ENCODE results near the gene AAK1.
"Not testable (repeated sequence)": the region's sequence is repeated elsewhere in the genome, so short reads cannot be mapped to it uniquely, and the experiment has no call there.

AAK1 gene

DNA sequence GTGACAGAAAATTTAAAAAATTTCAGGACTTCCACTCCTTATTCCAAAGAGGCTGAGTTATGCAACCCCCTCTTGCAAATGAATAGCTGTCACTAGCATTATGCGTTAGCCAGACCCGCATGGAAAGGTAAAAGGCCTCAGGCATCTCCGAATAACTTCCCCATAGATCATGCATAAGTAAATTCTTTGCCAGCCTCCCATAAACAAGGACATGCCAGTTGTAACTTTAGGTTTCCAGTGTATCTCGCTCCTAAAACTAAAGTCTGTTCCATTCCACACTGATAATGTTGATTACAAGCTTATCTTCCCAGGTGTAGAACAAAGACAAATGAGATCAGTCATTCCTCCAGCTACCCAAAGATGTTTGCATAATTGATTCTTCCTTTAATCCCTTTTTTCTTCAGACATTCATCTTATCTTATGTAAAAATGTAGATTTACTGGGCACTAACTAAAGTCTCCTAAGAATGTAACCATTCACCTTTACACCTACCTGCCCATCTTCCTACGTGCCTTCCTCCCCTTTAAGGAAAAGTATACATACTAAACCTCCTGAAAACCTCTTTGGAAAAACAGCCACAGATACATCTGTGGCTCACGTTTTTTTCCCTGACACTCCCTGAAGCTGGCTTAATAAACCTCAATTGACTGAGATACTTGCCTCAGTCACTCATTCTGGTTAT is 192.7 kb downstream of the AAK1 start:
- H3K14ac ChIP-seq (ENCODE audit: low read length): no peak overlapping the region
- no peak overlapping the region for H3K23ac ChIP-seq (ENCODE audit: low read depth, low read length, poor library complexity)
- no peaks in the 10 kb centered on the region for H3K9me3 ChIP-seq (replicated peaks in 1 of 2; ENCODE audit: control insufficient read depth in 2 of 2, insufficient read depth in 1 of 2, low read depth in 1 of 2, low read length in 2 of 2)
- no peak overlapping the region for H3K18ac ChIP-seq (ENCODE audit: low read length)
- H2BK5ac ChIP-seq (ENCODE audit: low read length): no peak overlapping the region
- no CpG with 5 or more reads among the region's 6 CpGs for WGBS, 2 donors (ENCODE audit: extremely low coverage in 2 of 2, insufficient read length in 2 of 2, insufficient replicate concordance in 1 of 2)
- DNase-seq (ENCODE audit: low spot score): no peak
- no peaks in the 10 kb centered on the region for H3K27me3 ChIP-seq (ENCODE audit: control insufficient read depth in 3 of 3, insufficient read depth in 3 of 3, low read depth in 1 of 3, low read length in 3 of 3)
- H3K4me1 ChIP-seq (ENCODE audit: control insufficient read depth in 2 of 2, insufficient read depth in 1 of 2, low read depth in 1 of 2, low read length in 2 of 2): peaks cover 0 to 6% of the 10 kb centered on the region in 2 donors
- H3K36me3 ChIP-seq (replicated peaks in 1 of 2; ENCODE audit: control insufficient read depth in 2 of 2, insufficient read depth in 2 of 2, low read length in 2 of 2): no peaks in the 10 kb centered on the region
- H2AFZ ChIP-seq (ENCODE audit: low read length): no peak overlapping the region
- H3K9ac ChIP-seq (ENCODE audit: low read depth, low read length, poor library complexity): no peak overlapping the region
- no peak overlapping the region for H3K27ac ChIP-seq (replicated peaks; ENCODE audit: low read length)
- no peak overlapping the region for H2BK120ac ChIP-seq (ENCODE audit: low read depth, low read length)
- no peak overlapping the region for H3K4me3 ChIP-seq (ENCODE audit: low read length in 2 of 2)
- H2BK15ac ChIP-seq (ENCODE audit: low read length): no peak overlapping the region
- H4K91ac ChIP-seq (ENCODE audit: low read depth, low read length, poor library complexity): no peak overlapping the region
- H3K79me1 ChIP-seq (ENCODE audit: low read depth, low read length): no peaks in the 10 kb centered on the region
- H3K4ac ChIP-seq (ENCODE audit: low read length): no peak overlapping the region
- no peak overlapping the region for H3K4me2 ChIP-seq (ENCODE audit: insufficient read depth, low read length, poor library complexity, severe bottlenecking)
- no peak overlapping the region for H2AK5ac ChIP-seq (ENCODE audit: low read depth, low read length)
- H4K8ac ChIP-seq (ENCODE audit: low read depth, low read length): no peak overlapping the region
- H2BK12ac ChIP-seq (ENCODE audit: low read length): no peak overlapping the region

DNA sequence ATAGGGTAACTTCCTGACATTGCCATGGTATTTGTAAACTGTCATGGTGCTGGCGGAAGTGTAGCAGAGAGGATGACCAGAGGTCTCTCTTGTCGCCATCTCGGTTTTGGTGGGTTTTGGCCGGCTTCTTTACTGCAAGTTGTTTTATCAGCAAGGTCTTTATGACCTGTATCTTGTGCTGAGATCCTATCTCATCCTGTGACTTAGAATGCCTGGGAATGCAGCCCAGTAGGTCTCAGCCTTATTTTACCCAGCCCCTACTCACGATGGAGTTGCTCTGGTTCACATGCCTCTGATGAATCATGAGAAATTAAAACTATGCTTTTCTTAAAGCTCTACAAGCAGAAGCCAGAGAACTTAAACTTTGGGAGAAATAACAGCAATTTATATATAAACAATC is 193.6 kb downstream of the AAK1 start:
- Histone ChIP-seq H3K14ac (ENCODE audit: low read length) (no peak overlapping the region), H3K4me3 (ENCODE audit: low read length in 2 of 2) (no peak overlapping the region), H2AK5ac (ENCODE audit: low read depth, low read length) (no peak overlapping the region), H3K9ac (ENCODE audit: low read depth, low read length, poor library complexity) (no peak overlapping the region), H3K36me3 (replicated peaks in 1 of 2; ENCODE audit: control insufficient read depth in 2 of 2, insufficient read depth in 2 of 2, low read length in 2 of 2) (no peaks in the 10 kb centered on the region), H2BK12ac (ENCODE audit: low read length) (no peak overlapping the region), H2BK5ac (ENCODE audit: low read length) (no peak overlapping the region), H4K8ac (ENCODE audit: low read depth, low read length) (no peak overlapping the region), H3K18ac (ENCODE audit: low read length) (no peak overlapping the region), H3K27ac (replicated peaks; ENCODE audit: low read length) (no peak overlapping the region), H2BK15ac (ENCODE audit: low read length) (no peak overlapping the region), H3K27me3 (ENCODE audit: control insufficient read depth in 3 of 3, insufficient read depth in 3 of 3, low read depth in 1 of 3, low read length in 3 of 3) (no peaks in the 10 kb centered on the region), H3K79me1 (ENCODE audit: low read depth, low read length) (no peaks in the 10 kb centered on the region), H3K4me1 (ENCODE audit: control insufficient read depth in 2 of 2, insufficient read depth in 1 of 2, low read depth in 1 of 2, low read length in 2 of 2) (peaks cover 1 to 6% of the 10 kb centered on the region in 2 donors), H3K9me3 (replicated peaks in 1 of 2; ENCODE audit: control insufficient read depth in 2 of 2, insufficient read depth in 1 of 2, low read depth in 1 of 2, low read length in 2 of 2) (no peaks in the 10 kb centered on the region), H3K23ac (ENCODE audit: low read depth, low read length, poor library complexity) (no peak overlapping the region), H3K4ac (ENCODE audit: low read length) (no peak overlapping the region), H2BK120ac (ENCODE audit: low read depth, low read length) (no peak overlapping the region), H2AFZ (ENCODE audit: low read length) (no peak overlapping the region), H3K4me2 (ENCODE audit: insufficient read depth, low read length, poor library complexity, severe bottlenecking) (no peak overlapping the region), H4K91ac (ENCODE audit: low read depth, low read length, poor library complexity) (no peak overlapping the region)
- no CpG with 5 or more reads among the region's 5 CpGs for WGBS, 2 donors (ENCODE audit: extremely low coverage in 2 of 2, insufficient read length in 2 of 2, insufficient replicate concordance in 1 of 2)
- no peak for DNase-seq (ENCODE audit: low spot score)

DNA sequence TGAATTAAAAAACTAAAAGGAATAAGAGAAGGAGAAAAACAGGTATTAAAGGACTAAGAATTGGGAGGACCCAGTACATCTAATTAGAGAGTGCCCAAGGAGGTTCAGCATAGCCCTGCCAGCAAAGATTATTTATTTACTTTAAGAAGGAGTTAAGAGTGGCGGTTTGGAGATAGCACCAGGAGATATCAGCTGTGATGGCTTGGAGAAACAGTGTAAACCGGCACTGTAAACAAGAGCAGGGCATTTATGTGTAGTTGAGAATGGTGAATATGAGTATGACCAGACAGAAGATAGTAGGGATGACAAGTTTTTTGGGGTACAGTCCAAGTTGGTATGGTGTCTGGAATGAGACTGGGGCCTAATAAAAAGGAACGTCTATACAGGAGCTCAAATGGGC is 199.9 kb downstream of the AAK1 start:
- not testable (repeated sequence) for H2AFZ ChIP-seq (ENCODE audit: low read length); H3K9me3 ChIP-seq (replicated peaks in 1 of 2; ENCODE audit: control insufficient read depth in 2 of 2, insufficient read depth in 1 of 2, low read depth in 1 of 2, low read length in 2 of 2); DNase-seq (ENCODE audit: low spot score); H3K14ac ChIP-seq (ENCODE audit: low read length); H3K36me3 ChIP-seq (replicated peaks in 1 of 2; ENCODE audit: control insufficient read depth in 2 of 2, insufficient read depth in 2 of 2, low read length in 2 of 2); H3K23ac ChIP-seq (ENCODE audit: low read depth, low read length, poor library complexity); H2BK12ac ChIP-seq (ENCODE audit: low read length); H3K4me2 ChIP-seq (ENCODE audit: insufficient read depth, low read length, poor library complexity, severe bottlenecking); H3K18ac ChIP-seq (ENCODE audit: low read length); H4K91ac ChIP-seq (ENCODE audit: low read depth, low read length, poor library complexity); H3K79me1 ChIP-seq (ENCODE audit: low read depth, low read length); H2AK5ac ChIP-seq (ENCODE audit: low read depth, low read length); H3K4me1 ChIP-seq (ENCODE audit: control insufficient read depth in 2 of 2, insufficient read depth in 1 of 2, low read depth in 1 of 2, low read length in 2 of 2); H3K9ac ChIP-seq (ENCODE audit: low read depth, low read length, poor library complexity); H3K27me3 ChIP-seq (ENCODE audit: control insufficient read depth in 3 of 3, insufficient read depth in 3 of 3, low read depth in 1 of 3, low read length in 3 of 3); H3K4me3 ChIP-seq (ENCODE audit: low read length in 2 of 2); H2BK5ac ChIP-seq (ENCODE audit: low read length); H2BK15ac ChIP-seq (ENCODE audit: low read length); H4K8ac ChIP-seq (ENCODE audit: low read depth, low read length); H2BK120ac ChIP-seq (ENCODE audit: low read depth, low read length); H3K4ac ChIP-seq (ENCODE audit: low read length); H3K27ac ChIP-seq (replicated peaks; ENCODE audit: low read length)
- WGBS, 2 donors (ENCODE audit: extremely low coverage in 2 of 2, insufficient read length in 2 of 2, insufficient replicate concordance in 1 of 2): no CpG with 5 or more reads among the region's 3 CpGs

DNA sequence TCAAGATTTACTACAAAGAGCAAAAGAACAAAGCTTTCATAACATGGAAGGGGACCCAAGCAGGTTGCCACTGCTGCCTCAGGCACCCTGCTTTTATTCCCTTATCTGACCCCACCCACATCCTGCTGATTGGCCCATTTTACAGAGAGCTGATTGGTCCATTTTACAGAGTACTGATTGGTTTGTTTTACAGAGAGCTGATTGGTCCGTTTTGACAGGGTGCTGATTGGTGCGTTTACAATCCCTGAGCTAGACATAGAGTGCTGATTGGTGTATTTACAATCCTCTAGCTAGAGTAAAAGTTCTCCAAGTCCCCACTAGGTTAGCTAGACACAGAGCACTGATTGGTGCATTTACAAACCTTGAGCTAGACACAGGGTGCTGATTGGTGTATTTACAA is 204.0 kb downstream of the AAK1 start:
- H2BK15ac ChIP-seq (ENCODE audit: low read length); DNase-seq (ENCODE audit: low spot score); H2BK12ac ChIP-seq (ENCODE audit: low read length); H3K27ac ChIP-seq (replicated peaks; ENCODE audit: low read length); H3K4ac ChIP-seq (ENCODE audit: low read length); H3K4me2 ChIP-seq (ENCODE audit: insufficient read depth, low read length, poor library complexity, severe bottlenecking); H3K9ac ChIP-seq (ENCODE audit: low read depth, low read length, poor library complexity); H3K27me3 ChIP-seq (ENCODE audit: control insufficient read depth in 3 of 3, insufficient read depth in 3 of 3, low read depth in 1 of 3, low read length in 3 of 3); H3K14ac ChIP-seq (ENCODE audit: low read length); H3K4me3 ChIP-seq (ENCODE audit: low read length in 2 of 2); H2BK120ac ChIP-seq (ENCODE audit: low read depth, low read length); H4K91ac ChIP-seq (ENCODE audit: low read depth, low read length, poor library complexity); H3K9me3 ChIP-seq (replicated peaks in 1 of 2; ENCODE audit: control insufficient read depth in 2 of 2, insufficient read depth in 1 of 2, low read depth in 1 of 2, low read length in 2 of 2); H3K79me1 ChIP-seq (ENCODE audit: low read depth, low read length); H2BK5ac ChIP-seq (ENCODE audit: low read length); H3K36me3 ChIP-seq (replicated peaks in 1 of 2; ENCODE audit: control insufficient read depth in 2 of 2, insufficient read depth in 2 of 2, low read length in 2 of 2); H3K4me1 ChIP-seq (ENCODE audit: control insufficient read depth in 2 of 2, insufficient read depth in 1 of 2, low read depth in 1 of 2, low read length in 2 of 2); H2AFZ ChIP-seq (ENCODE audit: low read length); H2AK5ac ChIP-seq (ENCODE audit: low read depth, low read length); H3K18ac ChIP-seq (ENCODE audit: low read length); H4K8ac ChIP-seq (ENCODE audit: low read depth, low read length); H3K23ac ChIP-seq (ENCODE audit: low read depth, low read length, poor library complexity): not testable (repeated sequence)
- WGBS, 2 donors (ENCODE audit: extremely low coverage in 2 of 2, insufficient read length in 2 of 2, insufficient replicate concordance in 1 of 2): no CpG with 5 or more reads among the region's 2 CpGs

All from neuronal stem cell (in vitro differentiated cells).